Measurements from ENCODE around the gene AK4. TPM values are rescaled to one million over a fixed set of nuclear protein-coding genes. Genes with fewer than 3 reads are reported as not detected.

AK4 gene
- total and polyA plus RNA-seq, 4 donors: 52.3 to 106 (median 59.3) TPM

GRCh38 chr1:65166572-65167305 is 18.7 kb downstream of the AK4 start (continued):
- TF ChIP-seq, protein P1, sequence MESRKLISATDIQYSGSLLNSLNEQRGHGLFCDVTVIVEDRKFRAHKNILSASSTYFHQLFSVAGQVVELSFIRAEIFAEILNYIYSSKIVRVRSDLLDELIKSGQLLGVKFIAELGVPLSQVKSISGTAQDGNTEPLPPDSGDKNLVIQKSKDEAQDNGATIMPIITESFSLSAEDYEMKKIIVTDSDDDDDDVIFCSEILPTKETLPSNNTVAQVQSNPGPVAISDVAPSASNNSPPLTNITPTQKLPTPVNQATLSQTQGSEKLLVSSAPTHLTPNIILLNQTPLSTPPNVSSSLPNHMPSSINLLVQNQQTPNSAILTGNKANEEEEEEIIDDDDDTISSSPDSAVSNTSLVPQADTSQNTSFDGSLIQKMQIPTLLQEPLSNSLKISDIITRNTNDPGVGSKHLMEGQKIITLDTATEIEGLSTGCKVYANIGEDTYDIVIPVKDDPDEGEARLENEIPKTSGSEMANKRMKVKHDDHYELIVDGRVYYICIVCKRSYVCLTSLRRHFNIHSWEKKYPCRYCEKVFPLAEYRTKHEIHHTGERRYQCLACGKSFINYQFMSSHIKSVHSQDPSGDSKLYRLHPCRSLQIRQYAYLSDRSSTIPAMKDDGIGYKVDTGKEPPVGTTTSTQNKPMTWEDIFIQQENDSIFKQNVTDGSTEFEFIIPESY (IDR thresholded peaks at IDR 0.05): no peak

DNA sequence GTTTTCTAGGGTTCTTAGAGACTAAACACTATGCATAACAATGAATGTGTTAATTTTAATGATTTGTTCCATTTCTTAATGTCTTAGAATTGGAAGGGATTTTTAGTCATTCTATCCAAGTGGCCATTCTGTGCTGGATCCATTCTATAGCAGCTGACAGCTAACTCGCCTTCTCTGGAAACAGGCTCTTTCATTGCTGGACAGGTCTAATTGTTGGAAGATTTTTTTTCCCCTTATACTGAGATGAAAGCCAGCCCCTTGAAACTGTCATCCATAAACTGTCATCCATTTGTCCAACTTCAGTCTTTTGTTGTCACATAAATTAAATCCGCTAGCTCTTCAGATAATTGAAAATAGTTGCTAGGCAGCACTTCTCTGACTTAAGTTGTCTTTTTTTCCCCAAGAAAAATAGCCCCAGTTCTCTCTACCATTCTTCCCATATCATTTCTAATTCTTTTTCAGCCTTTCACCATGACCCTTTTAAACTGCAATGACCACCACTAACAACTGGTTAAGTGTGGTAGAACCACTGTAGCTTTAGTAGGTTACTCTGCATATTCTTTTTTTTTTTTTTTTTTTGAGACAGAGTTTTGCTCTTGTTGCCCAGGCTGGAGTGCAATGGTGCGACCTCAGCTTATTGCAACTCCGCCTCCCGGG is 19.7 kb downstream of the AK4 start:
- Histone ChIP-seq H3K36me3 (ENCODE audit: control insufficient read depth in 4 of 4, insufficient read depth in 3 of 4, low read depth in 1 of 4, low read length in 3 of 4) (no peaks in the 10 kb centered on the region), H3K9me3 (ENCODE audit: control insufficient read depth in 4 of 4, low read length in 3 of 4) (no peaks in the 10 kb centered on the region), H3K9ac (ENCODE audit: low read depth in 1 of 2, low read length in 2 of 2) (no peak overlapping the region), H3K4me1 (ENCODE audit: control insufficient read depth in 4 of 4, insufficient read depth in 4 of 4, low read length in 3 of 4) (peaks cover 18 to 71% (median 38%) of the 10 kb centered on the region in 4 donors), H3K4me3 (ENCODE audit: low read depth in 1 of 3, low read length in 3 of 3) (no peak overlapping the region), H3K27me3 (ENCODE audit: control insufficient read depth in 4 of 4, insufficient read depth in 4 of 4, low read length in 3 of 4) (no peaks in the 10 kb centered on the region), H3K27ac (ENCODE audit: low read depth in 1 of 2, low read length in 2 of 2) (no peak overlapping the region)
- TF ChIP-seq GABPA (IDR thresholded peaks at IDR 0.05 in 1 of 2, conservative IDR thresholded peaks at IDR 0.05 in 1 of 2) (no peak), FOXA1 (IDR thresholded peaks at IDR 0.05) (no peak), RXRA (IDR thresholded peaks at IDR 0.05) (no peak), REST (IDR thresholded peaks at IDR 0.05) (no peak), FOXA2 (IDR thresholded peaks at IDR 0.05) (no peak), YY1 (IDR thresholded peaks at IDR 0.05) (no peak), JUND (IDR thresholded peaks at IDR 0.05) (no peak), SP1 (IDR thresholded peaks at IDR 0.05) (no peak), HNF4A (conservative IDR thresholded peaks at IDR 0.05) (no peak), TAF1 (conservative IDR thresholded peaks at IDR 0.05) (no peak)
- TF ChIP-seq, protein P2, sequence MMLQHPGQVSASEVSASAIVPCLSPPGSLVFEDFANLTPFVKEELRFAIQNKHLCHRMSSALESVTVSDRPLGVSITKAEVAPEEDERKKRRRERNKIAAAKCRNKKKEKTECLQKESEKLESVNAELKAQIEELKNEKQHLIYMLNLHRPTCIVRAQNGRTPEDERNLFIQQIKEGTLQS (IDR thresholded peaks at IDR 0.05): no peak
- WGBS: 96% methylated on average over 5 of the region's 5 CpGs
- no peak for DNase-seq (ENCODE audit: low spot score)

DNA sequence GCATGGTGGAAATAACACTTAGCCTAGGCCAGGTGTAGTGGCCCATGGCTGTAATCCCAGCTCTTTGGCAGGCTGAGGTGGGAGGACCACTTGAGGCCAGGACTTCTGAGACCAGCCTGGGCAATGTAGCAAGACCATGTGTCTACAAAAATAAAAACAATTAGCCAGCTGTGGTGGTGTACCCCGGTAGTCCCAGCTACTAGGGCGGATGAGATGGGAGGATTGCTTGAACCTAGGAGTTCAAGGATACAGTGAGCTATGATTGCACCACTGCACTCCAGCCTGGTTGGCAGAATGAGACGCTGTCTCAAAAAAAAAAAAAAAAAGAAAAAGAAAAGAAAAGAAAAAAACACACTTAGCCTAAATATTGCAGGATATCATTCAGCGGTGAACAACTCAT is 20.9 kb downstream of the AK4 start:
- WGBS: 48% methylated on average over 4 of the region's 4 CpGs
- no peaks in the 10 kb centered on the region for H3K9me3 ChIP-seq (ENCODE audit: control insufficient read depth in 4 of 4, low read length in 3 of 4)
- H3K27me3 ChIP-seq (ENCODE audit: control insufficient read depth in 4 of 4, insufficient read depth in 4 of 4, low read length in 3 of 4): no peaks in the 10 kb centered on the region
- no peaks in the 10 kb centered on the region for H3K36me3 ChIP-seq (ENCODE audit: control insufficient read depth in 4 of 4, insufficient read depth in 3 of 4, low read depth in 1 of 4, low read length in 3 of 4)
- H3K9ac ChIP-seq (ENCODE audit: low read depth in 1 of 2, low read length in 2 of 2): no peak overlapping the region
- no peak for DNase-seq (ENCODE audit: low spot score)
- peak; percentile 10 for TF ChIP-seq YY1 (IDR thresholded peaks at IDR 0.05)
- peak; percentile 35 to 39 for TF ChIP-seq HNF4A (conservative IDR thresholded peaks at IDR 0.05)
- no peak for TF ChIP-seq MAX (IDR thresholded peaks at IDR 0.05)
- TF ChIP-seq, protein P1 (IDR thresholded peaks at IDR 0.05): no peak
- peak; percentile 43 to 61 for TF ChIP-seq RXRA (IDR thresholded peaks at IDR 0.05)
- H3K27ac ChIP-seq (ENCODE audit: low read depth in 1 of 2, low read length in 2 of 2): peak overlapping the region in 1 of 2 donors; percentile 23
- H3K4me1 ChIP-seq (ENCODE audit: control insufficient read depth in 4 of 4, insufficient read depth in 4 of 4, low read length in 3 of 4): peaks cover 13 to 70% (median 41%) of the 10 kb centered on the region in 4 donors
- H3K4me3 ChIP-seq (ENCODE audit: low read depth in 1 of 3, low read length in 3 of 3): no peak overlapping the region
